HepG2 (cell line): ENCODE data around the gene CTNNA3. TPM values are rescaled to one million over a fixed set of nuclear protein-coding genes. Genes with fewer than 3 reads are reported as not detected.

Experiments used
- ATAC-seq: fragments of 200-7000 bp; cut with Tn5 transposase; 3 replicates; pipeline ENCODE4 v1.9.1; 2020; ENCODE audit warnings: mild to moderate bottlenecking, moderate library complexity
- BruUV-seq: library from RNA; stranded (reverse); fragments of 400-500 nt; replicated peaks from 2 replicates; lab custom pipeline; 2021; lab: Mats Ljungman, UMichigan
- CTCF ChIA-PET: fragments of 300-600 bp; formaldehyde crosslinking; extraction: SDS; loops from one replicate; lab custom pipeline; 2021; ENCODE audit warnings: low total read pairs, inconsistent platforms, low intra/inter-chr PET ratio; lab: Yijun Ruan, JAX
- POLR2A ChIA-PET: fragments of 350-600 bp; sonication (Branson Sonifier 250); formaldehyde crosslinking; loops from one replicate; lab custom pipeline; 2020; ENCODE audit warnings: antibody characterized with exemption, inconsistent platforms; lab: Yijun Ruan, JAX
- DNase-seq: peaks from one replicate; pipeline ENCODE4 v3.0.0-alpha.2; 2015; ENCODE audit warnings: low spot score
- FAIRE-seq: peaks from 3 replicates; lab custom pipeline; 2011; peaks lifted over from hg19 to GRCh38; lab: Jason Lieb, UNC
- H2AFZ ChIP-seq: one replicate; pipeline ENCODE4 v1.6.1; 2011; ENCODE audit warnings: low read length, inconsistent platforms
- H3K27ac ChIP-seq: fragments of 300-600 bp; 3 replicates; pipeline ENCODE4 v1.8.0; 2011; ENCODE audit warnings: mixed run types, mild to moderate bottlenecking, mixed read lengths, low read length, inconsistent platforms; ENCODE audit not compliant: insufficient read depth; ENCODE audit errors: extremely low read length
- H3K27me3 ChIP-seq, 2 experiments: fragments of 200-600 bp in 1 of 2; 2 replicates in 1 of 2; 3 replicates in 1 of 2; pipeline versions ENCODE4 v1.6.0 to v1.8.0; 2011; ENCODE audit warnings: low read length in 2 of 2, mild to moderate bottlenecking in 2 of 2, moderate library complexity in 2 of 2, inconsistent platforms in 1 of 2; ENCODE audit not compliant: insufficient read depth in 2 of 2, control insufficient read depth in 1 of 2
- H3K36me3 ChIP-seq, 2 experiments: fragments of 200-600 bp in 1 of 2; replicated peaks in 1 of 2; 2 replicates in 1 of 2; 3 replicates in 1 of 2; pipeline versions ENCODE4 v1.5.1 to v1.8.0; 2011; ENCODE audit warnings: low read length in 2 of 2, inconsistent platforms in 1 of 2; ENCODE audit not compliant: insufficient read depth in 2 of 2, control insufficient read depth in 1 of 2
- H3K4me1 ChIP-seq: 2 replicates; pipeline ENCODE4 v1.5.1; 2012; ENCODE audit warnings: low read length, inconsistent platforms; ENCODE audit not compliant: insufficient read depth
- H3K4me2 ChIP-seq: 2 replicates; pipeline ENCODE4 v1.6.0; 2011; ENCODE audit warnings: low read depth, low read length, inconsistent platforms
- H3K4me3 ChIP-seq, 3 experiments: fragments of 200-600 bp in 1 of 3; sonication (generic), shearing (Covaris generic) in 1 of 3; replicated peaks in 1 of 3; 2 replicates each; pipeline ENCODE4 v1.5.1; 2011 to 2016; ENCODE audit warnings: low read length in 3 of 3, inconsistent platforms in 2 of 3, low read depth in 2 of 3, mild to moderate bottlenecking in 2 of 3, control low read depth in 1 of 3, mixed read lengths in 1 of 3; ENCODE audit not compliant: insufficient read depth in 1 of 3
- H3K79me2 ChIP-seq: one replicate; pipeline ENCODE4 v1.6.1; 2011; ENCODE audit warnings: low read length, inconsistent platforms; ENCODE audit not compliant: insufficient read depth
- H3K9ac ChIP-seq: 2 replicates; pipeline ENCODE4 v1.6.0; 2011; ENCODE audit warnings: mild to moderate bottlenecking, low read depth, low read length, inconsistent platforms; ENCODE audit not compliant: insufficient read depth
- H3K9me3 ChIP-seq: 2 replicates; pipeline ENCODE4 v1.5.1; 2012; ENCODE audit warnings: mild to moderate bottlenecking, low read length
- H4K20me1 ChIP-seq: 2 replicates; pipeline ENCODE4 v1.6.0; 2011; ENCODE audit warnings: inconsistent platforms, mild to moderate bottlenecking, low read length, moderate library complexity; ENCODE audit not compliant: insufficient read depth
- AGO2 ChIP-seq: fragments of 200-400 bp; formaldehyde crosslinking; optimal IDR thresholded peaks from 2 replicates; pipeline ENCODE3; 2017; ENCODE audit warnings: mild to moderate bottlenecking, low read depth, low read length, moderate library complexity
- BORCS8-MEF2B ChIP-seq: sonication (generic); formaldehyde crosslinking; IDR thresholded peaks from 2 replicates; pipeline ENCODE4 v1.8.0; 2022; ENCODE audit warnings: mild to moderate bottlenecking, missing genetic modification reagents
- ISL2 ChIP-seq: sonication (generic); formaldehyde crosslinking; IDR thresholded peaks from 2 replicates; pipeline ENCODE4 v1.5.0; 2020; ENCODE audit warnings: missing genetic modification reagents
- NR2F2 ChIP-seq: IDR thresholded peaks from 2 replicates; pipeline ENCODE4 v1.6.1; 2012; ENCODE audit warnings: low read depth, inconsistent platforms, borderline replicate concordance
- RAD21 ChIP-seq: fragments of 450-650 bp; formaldehyde crosslinking; IDR thresholded peaks from 2 replicates; pipeline ENCODE4 v1.5.0; 2020; ENCODE audit warnings: mild to moderate bottlenecking
- RFXAP ChIP-seq: sonication (generic); formaldehyde crosslinking; IDR thresholded peaks from 2 replicates; pipeline ENCODE4 v1.4.0; 2020; ENCODE audit warnings: missing genetic modification reagents, borderline replicate concordance
- SAFB2 ChIP-seq: sonication (generic); formaldehyde crosslinking; IDR thresholded peaks from 2 replicates; pipeline ENCODE4 v1.5.1; 2020; ENCODE audit warnings: missing genetic modification reagents, low read depth, mild to moderate bottlenecking, borderline replicate concordance
- ZBTB25 ChIP-seq: IDR thresholded peaks from 2 replicates; pipeline ENCODE4 v1.6.1; 2018; ENCODE audit warnings: missing genetic modification reagents
- ZFP36L2 ChIP-seq: sonication (generic); formaldehyde crosslinking; IDR thresholded peaks from 2 replicates; pipeline ENCODE4 v1.4.0; 2020; ENCODE audit warnings: missing genetic modification reagents
- ZNF121 ChIP-seq: sonication (generic); formaldehyde crosslinking; IDR thresholded peaks from 2 replicates; pipeline ENCODE4 v1.5.0; 2020; ENCODE audit warnings: mild to moderate bottlenecking, missing genetic modification reagents
- ZNF253 ChIP-seq: sonication (generic); formaldehyde crosslinking; IDR thresholded peaks from 2 replicates; pipeline ENCODE4 v1.8.0; 2022; ENCODE audit warnings: mild to moderate bottlenecking, missing genetic modification reagents, borderline replicate concordance
- ZNF343 ChIP-seq: sonication (generic); formaldehyde crosslinking; IDR thresholded peaks from 2 replicates; pipeline ENCODE4 v1.4.0; 2020; ENCODE audit warnings: mild to moderate bottlenecking, missing genetic modification reagents
- ZNF564 ChIP-seq: sonication (generic); formaldehyde crosslinking; IDR thresholded peaks from 2 replicates; pipeline ENCODE4 v1.8.1; 2023; ENCODE audit warnings: mild to moderate bottlenecking, missing genetic modification reagents
- ZUFSP ChIP-seq: sonication (generic); formaldehyde crosslinking; IDR thresholded peaks from 2 replicates; pipeline ENCODE4 v1.9.0; 2021; ENCODE audit warnings: missing genetic modification reagents, mild to moderate bottlenecking, borderline replicate concordance
- WGBS: methylation state at CpG from one replicate; pipeline ENCODE4 v1.1.6; 2017; ENCODE audit warnings: low lambda C conversion rate; 5-methylcytosine and 5-hydroxymethylcytosine counted together
- in situ Hi-C: cut with HindIII; loops from 2 replicates; pipeline ENCODE4 v1.10.0; 2017; ENCODE audit warnings: low pct_unique_long_range_greater_than_20kb; ENCODE audit not compliant: extremely low pct_ligation_motif_present
- intact Hi-C: fragments of 100-400 bp; cut with micrococcal nuclease; formaldehyde crosslinking; loops from one replicate; pipeline ENCODE4 v1.10.0; 2022; ENCODE audit not compliant: unreplicated experiment
- polyA plus RNA-seq, 8 experiments: library from polyadenylated mRNA; depleted of rRNA in 3 of 8; stranded (reverse) in 7 of 8; unstranded in 1 of 8; fragments of >200 nt; fragmentation: Illumina TruSeq in 4 of 8; extraction: Trizol in 4 of 8; gene quantifications; 2 replicates each; pipeline versions ENCODE4 v1.2.1 to v1.2.3, GENCODE V29; 2011 to 2016; ENCODE audit warnings: low read depth in 4 of 8, missing spikeins in 1 of 8, mixed read lengths in 1 of 8; ENCODE audit not compliant: insufficient read depth in 1 of 8
- total RNA-seq, 5 experiments: library from RNA; depleted of rRNA; stranded (reverse); fragments of >200 nt; fragmentation: Illumina TruSeq; extraction: Trizol; gene quantifications; 2 replicates each; pipeline ENCODE4 v1.2.3, GENCODE V29; 2016; ENCODE audit warnings: low read depth in 1 of 5
- TF ChIP-seq, protein P1 (sequence below): IDR thresholded peaks from 2 replicates; pipeline ENCODE4 v1.6.1; 2016; ENCODE audit warnings: missing genetic modification reagents, missing compliant biosample characterization
- TF ChIP-seq, protein P2 (sequence below): sonication (generic); formaldehyde crosslinking; IDR thresholded peaks from 2 replicates; pipeline ENCODE4 v1.5.0; 2020; ENCODE audit warnings: missing genetic modification reagents, mild to moderate bottlenecking, borderline replicate concordance

Gene CTNNA3
- total and polyA plus RNA-seq, 2 of the 13 experiments (the other 11 are each of a cell fraction or from before 2014, with no cell fraction given) = not detected

- Histone ChIP-seq H3K9me3 (no peaks in the 10 kb centered on the region), H3K27ac (no peak overlapping the region), H3K79me2 (no peaks in the 10 kb centered on the region), H4K20me1 (no peaks in the 10 kb centered on the region), H3K4me2 (no peak overlapping the region), H3K9ac (no peak overlapping the region), H3K27me3 (no peaks in the 10 kb centered on the region), H3K36me3 (no peaks in the 10 kb centered on the region), H3K4me3 (no peak overlapping the region), H3K4me1 (peaks cover 8% of the 10 kb centered on the region), H2AFZ (no peak overlapping the region)
- no peak for ATAC-seq
- FAIRE-seq = no peak
- no peak for DNase-seq
- ChIA-PET CTCF (no interaction called here), POLR2A (no interaction called here)
- in situ Hi-C loops = no loop called here
- 83% methylated on average over 1 of the region's 1 CpG for WGBS
- BruUV-seq = no TSS peak
- TF ChIP-seq ZNF564 (CRISPR knock-in tag) (no peak), ZNF253 (CRISPR knock-in tag) (no peak), RFXAP (no peak), BORCS8-MEF2B (CRISPR knock-in tag) (no peak), ZUFSP (CRISPR knock-in tag) (no peak), ZNF343 (CRISPR knock-in tag) (no peak)
- TF ChIP-seq, protein P1, sequence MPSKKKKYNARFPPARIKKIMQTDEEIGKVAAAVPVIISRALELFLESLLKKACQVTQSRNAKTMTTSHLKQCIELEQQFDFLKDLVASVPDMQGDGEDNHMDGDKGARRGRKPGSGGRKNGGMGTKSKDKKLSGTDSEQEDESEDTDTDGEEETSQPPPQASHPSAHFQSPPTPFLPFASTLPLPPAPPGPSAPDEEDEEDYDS (CRISPR knock-in tag) = no peak
- intact Hi-C loops = no loop called here
These were observed 1369.1 kb downstream of the CTNNA3 start for GRCh38 chr10:66326876-66327275.

- no TSS peak for BruUV-seq
- ATAC-seq (no peak), FAIRE-seq (no peak), DNase-seq (no peak)
- Histone ChIP-seq H3K4me1 (peaks cover 9% of the 10 kb centered on the region), H4K20me1 (no peaks in the 10 kb centered on the region), H3K9ac (no peak overlapping the region), H3K27ac (no peak overlapping the region), H3K27me3 (no peaks in the 10 kb centered on the region), H2AFZ (no peak overlapping the region), H3K9me3 (no peaks in the 10 kb centered on the region), H3K36me3 (no peaks in the 10 kb centered on the region), H3K4me3 (no peak overlapping the region), H3K79me2 (no peaks in the 10 kb centered on the region), H3K4me2 (no peak overlapping the region)
- WGBS = 11% methylated on average over 2 of the region's 2 CpGs
- intact Hi-C loops (no loop called here), in situ Hi-C loops (no loop called here)
- ChIA-PET POLR2A (no interaction called here), CTCF (no interaction called here)
- no peak for TF ChIP-seq SAFB2 (CRISPR knock-in tag)
- TF ChIP-seq ZFP36L2 (CRISPR knock-in tag) = no peak
- no peak for TF ChIP-seq AGO2
- TF ChIP-seq ISL2 (CRISPR knock-in tag) = no peak
- TF ChIP-seq NR2F2 = no peak
- no peak for TF ChIP-seq RAD21
- no peak for TF ChIP-seq ZBTB25 (CRISPR knock-in tag)
- no peak for TF ChIP-seq ZNF121 (CRISPR knock-in tag)
- TF ChIP-seq, protein P2, sequence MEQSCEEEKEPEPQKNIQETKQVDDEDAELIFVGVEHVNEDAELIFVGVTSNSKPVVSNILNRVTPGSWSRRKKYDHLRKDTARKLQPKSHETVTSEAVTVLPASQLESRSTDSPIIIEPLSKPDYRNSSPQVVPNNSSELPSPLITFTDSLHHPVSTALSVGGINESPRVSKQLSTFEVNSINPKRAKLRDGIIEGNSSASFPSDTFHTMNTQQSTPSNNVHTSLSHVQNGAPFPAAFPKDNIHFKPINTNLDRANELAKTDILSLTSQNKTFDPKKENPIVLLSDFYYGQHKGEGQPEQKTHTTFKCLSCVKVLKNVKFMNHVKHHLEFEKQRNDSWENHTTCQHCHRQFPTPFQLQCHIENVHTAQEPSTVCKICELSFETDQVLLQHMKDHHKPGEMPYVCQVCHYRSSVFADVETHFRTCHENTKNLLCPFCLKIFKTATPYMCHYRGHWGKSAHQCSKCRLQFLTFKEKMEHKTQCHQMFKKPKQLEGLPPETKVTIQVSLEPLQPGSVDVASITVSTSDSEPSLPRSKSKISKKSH (CRISPR knock-in tag) = no peak
These were observed 1373.2 kb downstream of the CTNNA3 start for GRCh38 chr10:66322777-66323176.
